DND-41 (cell line): ENCODE data around the gene ZNF165.

Source experiments
- EZH2 ChIP-seq: IDR thresholded peaks from 3 replicates; pipeline ENCODE4 v1.6.1; 2012; ENCODE audit warnings: borderline replicate concordance, low read depth, mild to moderate bottlenecking, moderate library complexity, low read length, inconsistent platforms; ENCODE audit not compliant: severe bottlenecking
- TF ChIP-seq, protein P1 (sequence below): IDR thresholded peaks from 2 replicates; pipeline ENCODE4 v1.5.1; 2012; ENCODE audit warnings: borderline replicate concordance, low read length, moderate library complexity, mild to moderate bottlenecking; ENCODE audit not compliant: poor library complexity, severe bottlenecking; ENCODE audit errors: extremely low read depth

DNA sequence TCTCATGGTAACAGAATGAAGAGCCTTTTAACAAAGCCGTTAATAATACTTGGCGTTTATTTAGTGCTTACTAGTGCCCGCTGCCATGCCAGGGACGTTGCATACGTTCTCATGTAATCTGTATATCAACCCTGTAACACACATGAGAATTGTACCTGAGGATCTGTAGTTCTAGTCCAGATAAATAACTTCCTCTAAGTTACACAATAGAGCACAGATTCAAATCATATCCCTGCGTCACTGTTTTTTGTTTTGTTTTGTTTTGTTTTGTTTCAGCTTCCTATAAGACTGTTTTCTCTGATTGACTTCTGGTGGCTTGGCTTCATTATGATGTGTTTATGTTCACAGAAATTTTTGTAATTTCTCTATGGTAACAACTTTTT lies 44.6 kb downstream of the ZNF165 start:
- no peak for TF ChIP-seq EZH2
- TF ChIP-seq, protein P1, sequence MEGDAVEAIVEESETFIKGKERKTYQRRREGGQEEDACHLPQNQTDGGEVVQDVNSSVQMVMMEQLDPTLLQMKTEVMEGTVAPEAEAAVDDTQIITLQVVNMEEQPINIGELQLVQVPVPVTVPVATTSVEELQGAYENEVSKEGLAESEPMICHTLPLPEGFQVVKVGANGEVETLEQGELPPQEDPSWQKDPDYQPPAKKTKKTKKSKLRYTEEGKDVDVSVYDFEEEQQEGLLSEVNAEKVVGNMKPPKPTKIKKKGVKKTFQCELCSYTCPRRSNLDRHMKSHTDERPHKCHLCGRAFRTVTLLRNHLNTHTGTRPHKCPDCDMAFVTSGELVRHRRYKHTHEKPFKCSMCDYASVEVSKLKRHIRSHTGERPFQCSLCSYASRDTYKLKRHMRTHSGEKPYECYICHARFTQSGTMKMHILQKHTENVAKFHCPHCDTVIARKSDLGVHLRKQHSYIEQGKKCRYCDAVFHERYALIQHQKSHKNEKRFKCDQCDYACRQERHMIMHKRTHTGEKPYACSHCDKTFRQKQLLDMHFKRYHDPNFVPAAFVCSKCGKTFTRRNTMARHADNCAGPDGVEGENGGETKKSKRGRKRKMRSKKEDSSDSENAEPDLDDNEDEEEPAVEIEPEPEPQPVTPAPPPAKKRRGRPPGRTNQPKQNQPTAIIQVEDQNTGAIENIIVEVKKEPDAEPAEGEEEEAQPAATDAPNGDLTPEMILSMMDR: no peak
